Measurements from ENCODE around the gene RAB30. TPM values are rescaled to one million over a fixed set of nuclear protein-coding genes. Genes with fewer than 3 reads are reported as not detected.

Gene RAB30
- total RNA-seq, 1 experiment from 2014 or later, result 6.2 TPM

GRCh38 chr11:82937554-82937953 is 134.1 kb downstream of the RAB30 start:
- DNase-seq (ENCODE audit: low spot score) (no peak), ATAC-seq (no peak; the same call in 1 of the 2 replicates)
- TF ChIP-seq, protein P1, sequence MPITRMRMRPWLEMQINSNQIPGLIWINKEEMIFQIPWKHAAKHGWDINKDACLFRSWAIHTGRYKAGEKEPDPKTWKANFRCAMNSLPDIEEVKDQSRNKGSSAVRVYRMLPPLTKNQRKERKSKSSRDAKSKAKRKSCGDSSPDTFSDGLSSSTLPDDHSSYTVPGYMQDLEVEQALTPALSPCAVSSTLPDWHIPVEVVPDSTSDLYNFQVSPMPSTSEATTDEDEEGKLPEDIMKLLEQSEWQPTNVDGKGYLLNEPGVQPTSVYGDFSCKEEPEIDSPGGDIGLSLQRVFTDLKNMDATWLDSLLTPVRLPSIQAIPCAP (CRISPR knock-in tag; IDR thresholded peaks at IDR 0.05), result no peak
- TF ChIP-seq, protein P2, sequence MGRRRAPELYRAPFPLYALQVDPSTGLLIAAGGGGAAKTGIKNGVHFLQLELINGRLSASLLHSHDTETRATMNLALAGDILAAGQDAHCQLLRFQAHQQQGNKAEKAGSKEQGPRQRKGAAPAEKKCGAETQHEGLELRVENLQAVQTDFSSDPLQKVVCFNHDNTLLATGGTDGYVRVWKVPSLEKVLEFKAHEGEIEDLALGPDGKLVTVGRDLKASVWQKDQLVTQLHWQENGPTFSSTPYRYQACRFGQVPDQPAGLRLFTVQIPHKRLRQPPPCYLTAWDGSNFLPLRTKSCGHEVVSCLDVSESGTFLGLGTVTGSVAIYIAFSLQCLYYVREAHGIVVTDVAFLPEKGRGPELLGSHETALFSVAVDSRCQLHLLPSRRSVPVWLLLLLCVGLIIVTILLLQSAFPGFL (CRISPR knock-in tag; IDR thresholded peaks at IDR 0.05; ENCODE audit: borderline replicate concordance), result no peak
- TF ChIP-seq NFATC4 (CRISPR knock-in tag; IDR thresholded peaks at IDR 0.05), result no peak
- no peak for TF ChIP-seq MYBL2 (CRISPR knock-in tag; IDR thresholded peaks at IDR 0.05)
- no peak for TF ChIP-seq ZSCAN18 (CRISPR knock-in tag; IDR thresholded peaks at IDR 0.05)
- TF ChIP-seq SP1 (CRISPR knock-in tag; conservative IDR thresholded peaks at IDR 0.05), result no peak
- TF ChIP-seq, protein P3, sequence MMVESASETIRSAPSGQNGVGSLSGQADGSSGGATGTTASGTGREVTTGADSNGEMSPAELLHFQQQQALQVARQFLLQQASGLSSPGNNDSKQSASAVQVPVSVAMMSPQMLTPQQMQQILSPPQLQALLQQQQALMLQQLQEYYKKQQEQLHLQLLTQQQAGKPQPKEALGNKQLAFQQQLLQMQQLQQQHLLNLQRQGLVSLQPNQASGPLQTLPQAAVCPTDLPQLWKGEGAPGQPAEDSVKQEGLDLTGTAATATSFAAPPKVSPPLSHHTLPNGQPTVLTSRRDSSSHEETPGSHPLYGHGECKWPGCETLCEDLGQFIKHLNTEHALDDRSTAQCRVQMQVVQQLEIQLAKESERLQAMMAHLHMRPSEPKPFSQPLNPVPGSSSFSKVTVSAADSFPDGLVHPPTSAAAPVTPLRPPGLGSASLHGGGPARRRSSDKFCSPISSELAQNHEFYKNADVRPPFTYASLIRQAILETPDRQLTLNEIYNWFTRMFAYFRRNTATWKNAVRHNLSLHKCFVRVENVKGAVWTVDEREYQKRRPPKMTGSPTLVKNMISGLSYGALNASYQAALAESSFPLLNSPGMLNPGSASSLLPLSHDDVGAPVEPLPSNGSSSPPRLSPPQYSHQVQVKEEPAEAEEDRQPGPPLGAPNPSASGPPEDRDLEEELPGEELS (CRISPR knock-in tag; IDR thresholded peaks at IDR 0.05), result no peak
- TF ChIP-seq ZNF281 (CRISPR knock-in tag; IDR thresholded peaks at IDR 0.05), result no peak
- no peak for TF ChIP-seq JAZF1 (CRISPR knock-in tag; IDR thresholded peaks at IDR 0.05)
- no peak for TF ChIP-seq CBFB (CRISPR knock-in tag; IDR thresholded peaks at IDR 0.05; ENCODE audit: low read depth)
- H3K4me3 Mint-ChIP-seq, result no peak overlapping the region
- CTCF ChIA-PET, result no interaction called here
- peaks cover 11% of the 10 kb centered on the region for H3K36me3 Mint-ChIP-seq
- no peak overlapping the region for H3K27ac Mint-ChIP-seq
- POLR2A ChIA-PET, result no interaction called here
- no peaks in the 10 kb centered on the region for H3K4me1 Mint-ChIP-seq
- no peaks in the 10 kb centered on the region for H3K9me3 Mint-ChIP-seq
- H3K27me3 Mint-ChIP-seq (ENCODE audit: low read depth), result no peaks in the 10 kb centered on the region

DNA sequence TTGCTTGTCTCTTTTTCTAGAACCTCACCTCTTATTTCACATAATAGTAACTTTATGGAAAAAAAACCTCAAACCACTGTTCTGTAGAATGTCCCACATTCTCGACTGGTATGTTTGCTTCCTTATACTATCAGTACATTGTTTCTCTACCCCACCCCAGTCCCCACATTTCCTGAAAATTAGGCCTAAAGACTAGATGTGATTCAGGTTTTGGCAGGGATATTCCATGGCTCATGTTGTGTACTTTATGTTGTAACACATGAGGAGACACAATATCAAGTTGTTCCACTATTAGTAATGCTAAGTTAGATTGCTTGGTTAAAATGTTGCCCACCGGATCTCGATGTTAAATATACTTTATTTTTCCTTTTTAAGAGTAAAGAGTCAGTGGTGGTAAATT is 135.4 kb downstream of the RAB30 start:
- Mint-ChIP-seq H3K4me3 (no peak overlapping the region), H3K27me3 (ENCODE audit: low read depth) (no peaks in the 10 kb centered on the region), H3K4me1 (no peaks in the 10 kb centered on the region), H3K9me3 (no peaks in the 10 kb centered on the region), H3K36me3 (peaks cover 22% of the 10 kb centered on the region), H3K27ac (no peak overlapping the region)
- TF ChIP-seq NR1H2 (CRISPR knock-in tag; IDR thresholded peaks at IDR 0.05) (no peak), ZNF423 (CRISPR knock-in tag; IDR thresholded peaks at IDR 0.05) (no peak)
- DNase-seq (ENCODE audit: low spot score) (no peak), ATAC-seq (no peak)
- CTCF ChIA-PET, result interaction anchor here (1.0 kb wide), 1 partner anchor 9 kb away, joined by 3 read pairs; no protein-coding TSS in a partner anchor
- POLR2A ChIA-PET, result no interaction called here

DNA sequence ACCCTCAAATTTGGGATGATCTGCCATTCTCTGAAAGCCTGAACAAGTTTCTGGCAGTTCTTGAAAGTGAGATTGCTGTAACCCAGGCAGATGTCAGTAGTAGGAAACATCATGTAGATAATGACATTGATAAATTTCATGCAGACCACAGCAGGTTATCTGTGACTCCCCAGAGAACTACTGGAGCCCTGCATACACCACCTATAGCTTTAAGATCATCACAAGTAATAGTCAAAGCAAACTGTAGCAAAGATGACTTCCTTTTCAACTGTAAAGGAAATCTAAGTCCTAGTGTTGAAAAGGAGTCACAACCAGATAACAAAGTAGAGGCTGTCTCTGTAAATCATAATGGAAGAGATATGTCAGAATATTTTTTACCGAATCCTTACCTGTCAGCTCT is 139.1 kb downstream of the RAB30 start:
- DNase-seq (ENCODE audit: low spot score), result no peak
- Mint-ChIP-seq H3K36me3 (peaks cover 36% of the 10 kb centered on the region), H3K27me3 (ENCODE audit: low read depth) (no peaks in the 10 kb centered on the region), H3K4me3 (no peak overlapping the region), H3K27ac (no peak overlapping the region), H3K4me1 (no peaks in the 10 kb centered on the region), H3K9me3 (no peaks in the 10 kb centered on the region)
- ATAC-seq, result no peak
- POLR2A ChIA-PET, result no interaction called here
- CTCF ChIA-PET, result interaction anchor here (3.4 kb wide), 1 partner anchor 65 kb away, joined by 13 read pairs; no protein-coding TSS in a partner anchor
- TF ChIP-seq TEAD4 (CRISPR knock-in tag; IDR thresholded peaks at IDR 0.05) (no peak), USF1 (CRISPR knock-in tag; IDR thresholded peaks at IDR 0.05) (no peak), OVOL2 (CRISPR knock-in tag; IDR thresholded peaks at IDR 0.05; ENCODE audit: borderline replicate concordance) (no peak), HMGXB4 (CRISPR knock-in tag; IDR thresholded peaks at IDR 0.05) (no peak), CREM (CRISPR knock-in tag; IDR thresholded peaks at IDR 0.05) (no peak), ZNF281 (CRISPR knock-in tag; IDR thresholded peaks at IDR 0.05) (no peak), RELA (CRISPR knock-in tag; IDR thresholded peaks at IDR 0.05; ENCODE audit: borderline replicate concordance) (no peak)

All from WTC11 (cell line).